ENCODE measurements around the gene TXNRD2. TPM values are rescaled to one million over a fixed set of nuclear protein-coding genes. Genes with fewer than 3 reads are reported as not detected.
A peak's percentile ranks its signal among the peaks of the same experiment; 100 is the strongest.

The TXNRD2 gene
- total RNA-seq, 1 experiment from 2014 or later: 22.9 TPM

DNA sequence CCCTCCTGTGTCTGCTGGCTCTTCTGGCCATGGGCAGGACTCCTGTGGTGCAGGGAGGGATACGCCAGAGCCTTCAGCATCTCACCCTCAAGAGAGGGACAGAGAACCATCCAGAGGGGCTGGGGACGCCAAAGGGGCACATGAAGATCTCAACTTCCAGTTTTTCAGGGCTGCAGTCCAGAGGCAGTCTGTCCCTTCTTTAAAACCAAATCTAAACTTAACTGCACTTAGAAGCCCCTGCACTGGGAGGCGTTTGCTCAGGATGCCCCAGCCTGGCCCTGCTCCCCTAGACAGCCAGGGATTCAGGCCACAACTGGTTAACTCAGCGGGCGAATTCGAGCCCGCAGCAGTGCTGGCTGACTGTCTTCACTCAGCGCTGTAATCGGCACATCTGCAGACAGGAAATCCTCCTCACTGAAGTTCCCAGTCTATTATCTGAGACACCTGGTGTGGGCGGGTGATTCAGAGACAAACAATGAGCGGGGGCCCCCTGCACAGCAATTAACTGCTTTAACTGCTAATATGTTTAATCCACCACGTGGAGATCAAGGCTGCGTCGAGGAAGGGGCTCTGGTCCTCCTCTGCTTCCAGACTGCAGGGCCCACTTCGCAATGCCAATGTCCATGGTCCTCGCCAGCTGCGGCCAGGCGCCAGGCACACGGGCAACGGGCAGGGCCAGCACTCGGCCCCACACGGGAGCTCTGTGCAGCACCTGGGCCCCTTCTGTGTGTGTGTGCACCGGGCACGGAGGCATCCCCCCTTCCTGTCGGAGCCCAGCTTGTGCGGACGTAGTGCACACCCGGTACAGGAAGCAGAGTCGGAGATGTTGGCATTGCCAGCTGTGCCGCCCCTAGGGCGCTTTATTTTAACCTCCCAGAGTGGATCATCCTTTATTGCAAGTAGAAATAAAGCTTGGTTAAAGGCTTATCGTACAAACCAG is 50.0 kb downstream of the TXNRD2 start:
- H3T11ph ChIP-seq (ENCODE audit: low read length): no peak overlapping the region
- no peak overlapping the region for H3K56ac ChIP-seq (ENCODE audit: insufficient read length, low read depth, low read length)
- no peaks in the 10 kb centered on the region for H3K9me3 Mint-ChIP-seq
- peaks cover 0 to 7% (median 6%) of the 10 kb centered on the region in 3 experiments; a peak in 2 of 7 replicates for H3K36me3 Mint-ChIP-seq (ENCODE audit: insufficient read depth in 1 of 3, low read depth in 3 of 3)
- H3K9ac ChIP-seq (ENCODE audit: extremely low read depth, insufficient read length, low read length): no peak overlapping the region
- no peaks in the 10 kb centered on the region for H4K20me1 ChIP-seq (ENCODE audit: control insufficient read depth, insufficient read depth, insufficient read length)
- peaks cover 25 to 28% of the 10 kb centered on the region in 2 experiments for H3K4me1 Mint-ChIP-seq
- H3K27ac Mint-ChIP-seq: peak overlapping the region in 2 of 3 experiments; percentile 65 to 90; a peak in 3 of 7 replicates
- no peak overlapping the region for H2BK20ac ChIP-seq (ENCODE audit: low read depth, low read length, poor library complexity, severe bottlenecking)
- H3K23me2 ChIP-seq (ENCODE audit: insufficient read length, low read depth, low read length, poor library complexity, severe bottlenecking): no peaks in the 10 kb centered on the region
- H3K27me3 Mint-ChIP-seq (ENCODE audit: low read depth): no peaks in the 10 kb centered on the region; the same call in 1 of the 2 replicates
- H3K4ac ChIP-seq (ENCODE audit: low read depth, low read length): no peak overlapping the region
- no peaks in the 10 kb centered on the region for H3K79me2 ChIP-seq (ENCODE audit: insufficient read depth, low read length)
- H3K27me3 ChIP-seq (ENCODE audit: insufficient read depth, low read length): no peaks in the 10 kb centered on the region; the same call in 1 of the 2 replicates
- peak; percentile 83 for DNase-seq
- no peak overlapping the region for H3K23ac ChIP-seq (ENCODE audit: insufficient read length, low read depth, low read length)
- H2BK15ac ChIP-seq (ENCODE audit: low read depth, low read length): no peak overlapping the region
- no CpG with 5 or more reads among the region's 32 CpGs for WGBS (ENCODE audit: extremely low coverage, insufficient read length, low lambda C conversion rate)
- H4K5ac ChIP-seq (ENCODE audit: insufficient read length, low read depth, low read length): no peak overlapping the region
- H3K4me3 Mint-ChIP-seq: no peak overlapping the region
- peak overlapping the region; percentile 26 for H2BK12ac ChIP-seq (ENCODE audit: insufficient read length, low read depth, low read length)
- TF ChIP-seq, protein P1, sequence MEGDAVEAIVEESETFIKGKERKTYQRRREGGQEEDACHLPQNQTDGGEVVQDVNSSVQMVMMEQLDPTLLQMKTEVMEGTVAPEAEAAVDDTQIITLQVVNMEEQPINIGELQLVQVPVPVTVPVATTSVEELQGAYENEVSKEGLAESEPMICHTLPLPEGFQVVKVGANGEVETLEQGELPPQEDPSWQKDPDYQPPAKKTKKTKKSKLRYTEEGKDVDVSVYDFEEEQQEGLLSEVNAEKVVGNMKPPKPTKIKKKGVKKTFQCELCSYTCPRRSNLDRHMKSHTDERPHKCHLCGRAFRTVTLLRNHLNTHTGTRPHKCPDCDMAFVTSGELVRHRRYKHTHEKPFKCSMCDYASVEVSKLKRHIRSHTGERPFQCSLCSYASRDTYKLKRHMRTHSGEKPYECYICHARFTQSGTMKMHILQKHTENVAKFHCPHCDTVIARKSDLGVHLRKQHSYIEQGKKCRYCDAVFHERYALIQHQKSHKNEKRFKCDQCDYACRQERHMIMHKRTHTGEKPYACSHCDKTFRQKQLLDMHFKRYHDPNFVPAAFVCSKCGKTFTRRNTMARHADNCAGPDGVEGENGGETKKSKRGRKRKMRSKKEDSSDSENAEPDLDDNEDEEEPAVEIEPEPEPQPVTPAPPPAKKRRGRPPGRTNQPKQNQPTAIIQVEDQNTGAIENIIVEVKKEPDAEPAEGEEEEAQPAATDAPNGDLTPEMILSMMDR (conservative IDR thresholded peaks at IDR 0.05): peak; percentile 35; the same call in 1 of the 3 replicates
- H2AFZ ChIP-seq (ENCODE audit: low read length): no peak overlapping the region
- H2AK5ac ChIP-seq (ENCODE audit: insufficient read length, low read length): no peak overlapping the region
- no peak overlapping the region for H3K4me2 ChIP-seq (ENCODE audit: insufficient read depth, insufficient read length, low read length)
- no peaks in the 10 kb centered on the region for H3K9me3 ChIP-seq (ENCODE audit: control insufficient read depth, low read depth, low read length)
- H3K27ac ChIP-seq (ENCODE audit: insufficient read length, low read depth, low read length): no peak overlapping the region
- H2BK5ac ChIP-seq (ENCODE audit: insufficient read length, low read length): no peak overlapping the region
- peaks cover 5% of the 10 kb centered on the region; the same call in 1 of the 2 replicates for H3K4me1 ChIP-seq (ENCODE audit: insufficient read depth, low read length)
- no peak overlapping the region for H2BK120ac ChIP-seq (ENCODE audit: low read depth, low read length, poor library complexity, severe bottlenecking)
- peak overlapping the region; percentile 71 for H3K18ac ChIP-seq (ENCODE audit: insufficient read length, low read depth, low read length)
- H3K79me1 ChIP-seq (ENCODE audit: insufficient read depth, low read depth, low read length, poor library complexity, severe bottlenecking): no peaks in the 10 kb centered on the region
- H3K14ac ChIP-seq (ENCODE audit: insufficient read depth, low read length): peak overlapping the region; percentile 87; the same call in 1 of the 2 replicates
- H4K91ac ChIP-seq (ENCODE audit: insufficient read length, low read depth, low read length): no peak overlapping the region
- H4K8ac ChIP-seq (replicated peaks; ENCODE audit: insufficient read length, low read depth, low read length): no peak overlapping the region
